HUES64 (cell line): ENCODE data around the gene RFC2.
"Not testable (repeated sequence)": the region's sequence is repeated elsewhere in the genome, so short reads cannot be mapped to it uniquely, and the experiment has no call there.

Experiments used
- H3K27ac ChIP-seq: 2 replicates; pipeline ENCODE4 v1.7.0; 2013; ENCODE audit warnings: low read depth, low read length, inconsistent platforms
- H3K27me3 ChIP-seq: 2 replicates; pipeline ENCODE4 v1.6.1; 2013; ENCODE audit warnings: mild to moderate bottlenecking, low read length; ENCODE audit not compliant: insufficient read depth
- H3K36me3 ChIP-seq: 2 replicates; pipeline ENCODE4 v1.6.1; 2013; ENCODE audit warnings: mild to moderate bottlenecking, low read length; ENCODE audit not compliant: insufficient read depth
- H3K4me1 ChIP-seq: 2 replicates; pipeline ENCODE4 v1.6.1; 2013; ENCODE audit warnings: mild to moderate bottlenecking, low read length, moderate library complexity; ENCODE audit not compliant: insufficient read depth
- H3K4me3 ChIP-seq: 2 replicates; pipeline ENCODE4 v1.5.1; 2013; ENCODE audit warnings: mild to moderate bottlenecking, low read length, moderate library complexity
- H3K9ac ChIP-seq: 2 replicates; pipeline ENCODE4 v1.6.1; 2013; ENCODE audit warnings: mild to moderate bottlenecking, low read depth, low read length
- H3K9me3 ChIP-seq: 2 replicates; pipeline ENCODE4 v1.6.1; 2013; ENCODE audit warnings: low read depth, low read length; ENCODE audit not compliant: insufficient read depth
- WGBS: fragments of 150-250, 120-280 bp; methylation state at CpG from one replicate; pipeline ENCODE4 v1.1.7; 2013; ENCODE audit warnings: missing lambda C conversion rate; 5-methylcytosine and 5-hydroxymethylcytosine counted together

The RFC2 gene

GRCh38 chr7:74258639-74259038 lies 4.4 kb upstream of the RFC2 start:
- Histone ChIP-seq H3K4me1 (no peaks in the 10 kb centered on the region), H3K4me3 (no peak overlapping the region), H3K9ac (no peak overlapping the region), H3K27ac (no peak overlapping the region), H3K9me3 (no peaks in the 10 kb centered on the region), H3K36me3 (no peaks in the 10 kb centered on the region), H3K27me3 (no peaks in the 10 kb centered on the region)
- whole genome bisulfite sequencing, result 85% methylated on average over 9 of the region's 9 CpGs

GRCh38 chr7:74256491-74257408 lies 2.6 kb upstream of the RFC2 start:
- Histone ChIP-seq H3K9me3 (no peaks in the 10 kb centered on the region), H3K27me3 (no peaks in the 10 kb centered on the region), H3K4me1 (no peaks in the 10 kb centered on the region), H3K4me3 (no peak overlapping the region), H3K27ac (no peak overlapping the region), H3K36me3 (peaks cover 11% of the 10 kb centered on the region), H3K9ac (no peak overlapping the region)
- 92% methylated on average over 12 of the region's 12 CpGs for WGBS

GRCh38 chr7:74255461-74255860 lies 1.3 kb upstream of the RFC2 start:
- H3K9me3 ChIP-seq, H3K4me1 ChIP-seq, H3K9ac ChIP-seq, H3K27ac ChIP-seq, H3K27me3 ChIP-seq: not testable (repeated sequence)
- H3K36me3 ChIP-seq, result peaks cover 20% of the 10 kb centered on the region
- WGBS, result 93% methylated on average over 6 of the region's 6 CpGs
- H3K4me3 ChIP-seq, result peak overlapping the region; percentile 95

- H3K27ac ChIP-seq, result peak overlapping the region; percentile 81
- no peaks in the 10 kb centered on the region for H3K27me3 ChIP-seq
- H3K4me1 ChIP-seq, result no peaks in the 10 kb centered on the region
- WGBS, result 37% methylated on average over 20 of the region's 20 CpGs
- H3K9ac ChIP-seq, result peak overlapping the region; percentile 98
- H3K4me3 ChIP-seq, result peak overlapping the region; percentile 95
- no peaks in the 10 kb centered on the region for H3K9me3 ChIP-seq
- peaks cover 25% of the 10 kb centered on the region for H3K36me3 ChIP-seq
Observed at GRCh38 chr7:74254858-74255379, 720 bp upstream of the RFC2 start.

- Histone ChIP-seq H3K4me3 (peak overlapping the region; percentile 95), H3K4me1 (no peaks in the 10 kb centered on the region), H3K36me3 (peaks cover 37% of the 10 kb centered on the region), H3K27me3 (no peaks in the 10 kb centered on the region), H3K9ac (peak overlapping the region; percentile 98), H3K27ac (peak overlapping the region; percentile 90), H3K9me3 (no peaks in the 10 kb centered on the region)
- under 1% methylated on average over 8 of the region's 10 CpGs for WGBS
Observed at GRCh38 chr7:74253835-74254128, 417 bp downstream of the RFC2 start.

GRCh38 chr7:74253331-74253730 lies 868 bp downstream of the RFC2 start:
- Histone ChIP-seq H3K4me3 (peak overlapping the region; percentile 95), H3K9me3 (no peaks in the 10 kb centered on the region), H3K9ac (peak overlapping the region; percentile 98), H3K27ac (peak overlapping the region; percentile 90; the same call in 1 of the 2 replicates), H3K4me1 (no peaks in the 10 kb centered on the region), H3K27me3 (no peaks in the 10 kb centered on the region), H3K36me3 (peaks cover 41% of the 10 kb centered on the region)
- WGBS, result 90% methylated on average over 7 of the region's 7 CpGs

GRCh38 chr7:74252893-74253292 lies 1.3 kb downstream of the RFC2 start:
- H3K9ac ChIP-seq, result peak overlapping the region; percentile 98; the same call in 1 of the 2 replicates
- H3K27ac ChIP-seq, result no peak overlapping the region
- no peaks in the 10 kb centered on the region for H3K9me3 ChIP-seq
- 91% methylated on average over 4 of the region's 5 CpGs for WGBS
- no peaks in the 10 kb centered on the region for H3K4me1 ChIP-seq
- peaks cover 46% of the 10 kb centered on the region for H3K36me3 ChIP-seq
- H3K4me3 ChIP-seq, result peak overlapping the region; percentile 95
- no peaks in the 10 kb centered on the region for H3K27me3 ChIP-seq

GRCh38 chr7:74249058-74249457 lies 5.1 kb downstream of the RFC2 start:
- H3K27ac ChIP-seq, H3K9ac ChIP-seq, H3K4me1 ChIP-seq, H3K9me3 ChIP-seq, H3K27me3 ChIP-seq, H3K4me3 ChIP-seq: not testable (repeated sequence)
- 94% methylated on average over 10 of the region's 10 CpGs for WGBS
- peaks cover 76% of the 10 kb centered on the region for H3K36me3 ChIP-seq

- Histone ChIP-seq H3K27me3 (no peaks in the 10 kb centered on the region), H3K9ac (no peak overlapping the region), H3K4me3 (no peak overlapping the region), H3K36me3 (peaks cover 84% of the 10 kb centered on the region), H3K27ac (no peak overlapping the region), H3K4me1 (no peaks in the 10 kb centered on the region), H3K9me3 (no peaks in the 10 kb centered on the region)
- 96% methylated on average over 6 of the region's 6 CpGs for WGBS
Observed at GRCh38 chr7:74248156-74248555, 6.0 kb downstream of the RFC2 start.

GRCh38 chr7:74246497-74246896 lies 7.7 kb downstream of the RFC2 start:
- 98% methylated on average over 4 of the region's 4 CpGs for WGBS
- Histone ChIP-seq H3K9me3 (no peaks in the 10 kb centered on the region), H3K27me3 (no peaks in the 10 kb centered on the region), H3K36me3 (peaks cover 90% of the 10 kb centered on the region), H3K4me1 (no peaks in the 10 kb centered on the region), H3K4me3 (no peak overlapping the region), H3K27ac (no peak overlapping the region), H3K9ac (no peak overlapping the region)

- Histone ChIP-seq H3K9ac (no peak overlapping the region), H3K27me3 (no peaks in the 10 kb centered on the region), H3K9me3 (no peaks in the 10 kb centered on the region), H3K4me1 (no peaks in the 10 kb centered on the region), H3K27ac (no peak overlapping the region), H3K36me3 (peaks cover 91% of the 10 kb centered on the region), H3K4me3 (no peak overlapping the region)
- WGBS, result 93% methylated on average over 5 of the region's 6 CpGs
Observed at GRCh38 chr7:74242122-74242443, 12.1 kb downstream of the RFC2 start.
